ENCODE measurements around the gene TAOK3. TPM values are rescaled to one million over a fixed set of nuclear protein-coding genes. Genes with fewer than 3 reads are reported as not detected.
A peak's percentile ranks its signal among the peaks of the same experiment; 100 is the strongest.

The TAOK3 gene
- total and polyA plus RNA-seq, 10 of the 15 experiments (the other 5 are each of a cell fraction or from before 2014, with no cell fraction given), result 41.3 to 131 (median 57.8) TPM

GRCh38 chr12:118103201-118103600 lies 269.5 kb downstream of the TAOK3 start:
- CTCF ChIA-PET, result no interaction called here
- peak overlapping the region; percentile 97 for H3K4me2 ChIP-seq (ENCODE audit: control insufficient read depth, insufficient read depth)
- H3K27ac ChIP-seq (ENCODE audit: control insufficient read depth, insufficient read depth), result no peak overlapping the region
- WGBS (ENCODE audit: insufficient coverage, insufficient replicate concordance, low lambda C conversion rate, missing lambda C conversion rate), result under 1% methylated on average over 30 of the region's 32 CpGs
- H3K9ac ChIP-seq (ENCODE audit: control insufficient read depth, insufficient read depth, low read length), result peak overlapping the region; percentile 48; the same call in 1 of the 2 replicates
- POLR2A ChIA-PET, result no interaction called here
- RAD21 ChIA-PET (ENCODE audit: unreplicated experiment), result no interaction called here
- H4K20me1 ChIP-seq (ENCODE audit: control insufficient read depth, insufficient read depth), result no peaks in the 10 kb centered on the region
- intact Hi-C loops (cut with micrococcal nuclease; ENCODE audit: unreplicated experiment) (no loop called here), in situ Hi-C loops (cut with MboI) (loop anchor here (25.0 kb wide), 2 partner anchors 934 to 1434 kb away; no protein-coding TSS in a partner anchor)
- peaks cover 5 to 10% of the 10 kb centered on the region in 2 experiments; a peak in 3 of 4 replicates for H3K27me3 ChIP-seq (replicated peaks in 1 of 2; ENCODE audit: control insufficient read depth in 2 of 2, insufficient read depth in 2 of 2, low read length in 1 of 2)
- DNase-seq (ENCODE audit: low read depth, low spot score) (no peak), FAIRE-seq (no peak), ATAC-seq (peak; percentile 34; the same call in 2 of the 3 replicates)
- H3K9me3 ChIP-seq (replicated peaks; ENCODE audit: control insufficient read depth, insufficient read depth, low read length), result no peaks in the 10 kb centered on the region
- no peaks in the 10 kb centered on the region; the same call in 1 of the 2 replicates for H3K4me1 ChIP-seq (ENCODE audit: control insufficient read depth, insufficient read depth, low read length)
- no TSS peak for BruUV-seq (replicated peaks)
- peak overlapping the region; percentile 72 for H2AFZ ChIP-seq (ENCODE audit: control insufficient read depth, low read depth, low read length)
- H3K36me3 ChIP-seq (ENCODE audit: control insufficient read depth in 2 of 2, insufficient read depth in 2 of 2, low read length in 1 of 2), result no peaks in the 10 kb centered on the region
- H3K4me3 ChIP-seq, result peak overlapping the region; percentile 84
- SMC1A ChIA-PET (ENCODE audit: uncharacterized antibody, unreplicated experiment), result no interaction called here
- no peak for TF ChIP-seq SMAD1 (IDR thresholded peaks at IDR 0.05; ENCODE audit: low read depth, partially characterized antibody)
- no peak for TF ChIP-seq RELB (IDR thresholded peaks at IDR 0.05; ENCODE audit: low read depth)
- peak in 1 of 2 experiments; percentile 50; a peak in 2 of 4 replicates for TF ChIP-seq BHLHE40 (IDR thresholded peaks at IDR 0.05; ENCODE audit: borderline replicate concordance in 1 of 2, low read depth in 2 of 2, low read length in 1 of 2)
- peak; percentile 8 for TF ChIP-seq SUZ12 (IDR thresholded peaks at IDR 0.05; ENCODE audit: unreplicated experiment)
- no peak for TF ChIP-seq MYC (IDR thresholded peaks at IDR 0.05; ENCODE audit: insufficient read depth, insufficient read length, insufficient replicate concordance, low read length, severe bottlenecking)
- no peaks in the 10 kb centered on the region for H3K79me2 ChIP-seq (ENCODE audit: control insufficient read depth, insufficient read depth, low read length)
